PC-9 (cell line): ENCODE data around the gene LMO4.

ENCODE experiments used
- EZH2 ChIP-seq: fragments of 200-600 bp; sonication (generic); IDR thresholded peaks from 2 replicates; pipeline ENCODE4 v1.8.0; 2017; ENCODE audit warnings: antibody characterized with exemption, low read depth
- TF ChIP-seq, protein P1 (sequence below): fragments of 200-600 bp; sonication (generic); conservative IDR thresholded peaks from 2 replicates; pipeline ENCODE4 v1.6.1; 2017; ENCODE audit warnings: mixed run types, antibody characterized with exemption, mild to moderate bottlenecking, moderate library complexity

DNA sequence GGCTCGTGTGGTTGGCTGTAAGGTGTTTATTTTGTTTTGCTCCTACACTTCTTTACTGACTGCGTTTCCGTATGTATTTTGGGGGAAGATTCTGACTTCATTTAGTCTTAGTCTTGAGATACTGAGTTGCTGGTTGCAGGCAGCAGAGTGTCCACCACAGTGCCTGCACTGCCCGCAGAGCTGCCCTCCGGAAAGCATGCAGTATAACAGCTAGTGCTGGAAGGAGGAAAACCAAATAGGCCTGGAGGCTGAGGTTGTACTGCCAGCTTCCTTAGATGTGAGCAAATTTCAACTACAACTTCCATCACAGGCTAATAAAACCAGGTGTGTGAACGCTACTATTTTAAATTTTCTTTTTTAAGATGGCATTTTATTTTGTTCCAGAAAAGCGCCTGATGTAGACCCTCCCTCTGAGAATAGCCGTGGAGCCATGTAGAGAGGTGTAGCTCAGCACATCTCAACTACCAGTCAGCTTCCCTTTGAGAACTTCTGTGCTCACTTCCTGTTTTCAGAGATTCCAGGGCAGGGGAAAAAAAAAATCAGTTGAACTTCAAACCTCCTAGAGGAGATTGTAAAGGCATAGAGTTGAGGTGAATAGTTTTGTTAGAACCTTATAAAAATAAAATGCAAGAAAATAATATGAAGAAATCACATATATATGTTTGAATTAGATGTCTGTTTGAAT is 17.6 kb downstream of the LMO4 start:
- TF ChIP-seq, protein P1, sequence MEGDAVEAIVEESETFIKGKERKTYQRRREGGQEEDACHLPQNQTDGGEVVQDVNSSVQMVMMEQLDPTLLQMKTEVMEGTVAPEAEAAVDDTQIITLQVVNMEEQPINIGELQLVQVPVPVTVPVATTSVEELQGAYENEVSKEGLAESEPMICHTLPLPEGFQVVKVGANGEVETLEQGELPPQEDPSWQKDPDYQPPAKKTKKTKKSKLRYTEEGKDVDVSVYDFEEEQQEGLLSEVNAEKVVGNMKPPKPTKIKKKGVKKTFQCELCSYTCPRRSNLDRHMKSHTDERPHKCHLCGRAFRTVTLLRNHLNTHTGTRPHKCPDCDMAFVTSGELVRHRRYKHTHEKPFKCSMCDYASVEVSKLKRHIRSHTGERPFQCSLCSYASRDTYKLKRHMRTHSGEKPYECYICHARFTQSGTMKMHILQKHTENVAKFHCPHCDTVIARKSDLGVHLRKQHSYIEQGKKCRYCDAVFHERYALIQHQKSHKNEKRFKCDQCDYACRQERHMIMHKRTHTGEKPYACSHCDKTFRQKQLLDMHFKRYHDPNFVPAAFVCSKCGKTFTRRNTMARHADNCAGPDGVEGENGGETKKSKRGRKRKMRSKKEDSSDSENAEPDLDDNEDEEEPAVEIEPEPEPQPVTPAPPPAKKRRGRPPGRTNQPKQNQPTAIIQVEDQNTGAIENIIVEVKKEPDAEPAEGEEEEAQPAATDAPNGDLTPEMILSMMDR: no peak
- no peak for TF ChIP-seq EZH2
